ENCODE measurements around the gene TRIM66. TPM values are rescaled to one million over a fixed set of nuclear protein-coding genes. Genes with fewer than 3 reads are reported as not detected.

Gene TRIM66
- total RNA-seq, 1 donor from 2014 or later = 3.0 TPM

DNA sequence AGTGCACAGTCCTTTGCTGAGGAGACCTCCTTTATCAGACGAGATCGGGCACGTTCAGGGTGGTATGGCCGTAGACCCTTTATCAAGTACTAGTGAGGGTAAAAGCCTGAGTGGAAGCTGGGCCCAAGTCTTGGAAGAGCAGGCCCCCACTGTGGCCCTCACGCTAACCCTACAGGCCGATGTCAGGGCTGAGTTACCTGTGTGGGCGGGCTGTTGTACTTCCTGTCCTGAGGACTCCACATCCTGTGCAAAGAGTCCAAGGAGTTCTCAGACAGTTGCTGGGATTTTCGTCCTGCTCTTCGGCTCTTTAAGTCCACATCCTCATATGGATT lies 35.0 kb upstream of the TRIM66 start:
- intact Hi-C loops (cut with DNase I) = loop anchor here (5.0 kb wide), 1 partner anchor 50 kb away; no protein-coding TSS in a partner anchor
- DNase-seq (ENCODE audit: low spot score) = no peak

- intact Hi-C loops (cut with DNase I) = loop anchor here (5.0 kb wide), 1 partner anchor 52 kb away; no protein-coding TSS in a partner anchor
Measured at GRCh38 chr11:8715501-8715900, 33.0 kb upstream of the TRIM66 start.

DNA sequence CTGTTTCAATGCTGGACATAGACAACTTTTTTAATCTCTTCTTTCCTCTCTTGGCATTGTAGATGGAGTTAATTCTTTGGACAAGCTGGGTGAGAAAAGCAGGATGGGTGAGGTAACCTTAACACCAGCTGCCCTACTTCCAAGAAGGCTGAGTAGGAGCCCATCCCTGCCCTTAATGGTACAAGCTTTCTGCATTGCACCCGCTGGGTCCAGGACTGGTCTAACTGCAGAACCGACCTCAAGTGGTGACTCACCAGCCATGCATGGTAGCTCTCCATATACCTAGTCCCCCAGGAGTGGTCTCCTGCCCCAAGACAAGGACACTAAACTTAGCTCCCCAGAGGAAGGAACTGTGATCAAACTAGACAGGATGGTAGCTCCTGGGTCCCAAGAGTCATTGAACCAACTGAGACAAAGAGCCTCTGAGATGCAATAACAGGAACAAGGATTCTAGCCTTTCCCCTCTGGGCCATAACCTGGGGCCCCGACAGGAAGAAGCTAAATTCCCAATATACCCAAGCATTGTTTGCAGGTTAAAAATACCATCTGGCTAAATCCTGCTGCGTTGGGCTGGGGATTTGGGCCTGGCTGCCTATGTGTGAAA lies 32.3 kb upstream of the TRIM66 start:
- DNase-seq (ENCODE audit: low spot score) = no peak
- intact Hi-C loops (cut with DNase I) = loop anchor here (5.0 kb wide), 1 partner anchor 53 kb away; no protein-coding TSS in a partner anchor

More at GRCh38 chr11:8715501-8715900, 33.0 kb upstream of the TRIM66 start:
- no peak for DNase-seq (ENCODE audit: low spot score)

GRCh38 chr11:8713760-8714454 lies 31.4 kb upstream of the TRIM66 start:
- intact Hi-C loops (cut with DNase I) = no loop called here
- no peak for DNase-seq (ENCODE audit: low spot score)

DNA sequence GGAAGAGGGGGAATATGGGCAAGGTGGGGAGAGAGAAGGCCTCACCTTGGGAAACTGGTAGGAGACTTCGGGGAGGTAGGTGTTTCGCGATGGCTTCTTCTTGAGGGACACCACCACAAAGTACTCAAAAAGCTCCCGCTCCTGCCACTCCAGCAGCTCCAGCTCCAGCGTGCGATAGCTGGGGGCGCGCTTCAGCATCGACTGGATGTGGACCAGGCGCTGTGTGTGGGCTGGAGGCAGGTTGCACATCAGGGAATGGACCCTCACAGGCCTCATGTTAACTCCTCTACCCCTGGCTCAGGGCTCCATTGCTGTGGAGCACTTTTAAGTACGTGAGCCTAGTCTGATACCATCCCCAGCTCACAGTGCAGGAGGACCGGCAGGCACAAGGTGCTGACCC lies 30.0 kb upstream of the TRIM66 start:
- no peak for DNase-seq (ENCODE audit: low spot score)
- intact Hi-C loops (cut with DNase I) = no loop called here

GRCh38 chr11:8711895-8712442 lies 29.5 kb upstream of the TRIM66 start:
- intact Hi-C loops (cut with DNase I) = no loop called here
- no peak for DNase-seq (ENCODE audit: low spot score)

DNA sequence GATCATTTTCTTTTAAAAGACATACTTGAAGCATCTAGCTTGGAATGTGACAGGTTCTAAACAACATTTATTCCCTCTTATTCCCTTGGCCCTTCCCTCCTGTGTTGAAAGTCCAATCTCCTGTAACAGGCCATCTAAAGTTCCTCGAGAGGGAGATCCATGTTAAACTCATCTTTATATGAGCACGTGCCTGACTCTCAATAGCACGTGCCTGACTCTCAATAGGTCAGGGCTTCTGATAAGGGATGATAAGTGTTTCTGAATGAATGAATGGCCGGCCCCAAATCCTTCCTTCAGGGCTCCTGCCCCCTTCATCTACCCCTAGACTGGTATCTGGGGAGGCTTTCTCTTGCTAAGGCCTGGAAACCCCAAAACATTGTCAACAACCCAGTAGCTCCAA lies 27.3 kb upstream of the TRIM66 start:
- intact Hi-C loops (cut with DNase I) = no loop called here
- DNase-seq (ENCODE audit: low spot score) = no peak

GRCh38 chr11:8709002-8709672 lies 26.7 kb upstream of the TRIM66 start:
- intact Hi-C loops (cut with DNase I) = no loop called here
- DNase-seq (ENCODE audit: low spot score) = no peak

DNA sequence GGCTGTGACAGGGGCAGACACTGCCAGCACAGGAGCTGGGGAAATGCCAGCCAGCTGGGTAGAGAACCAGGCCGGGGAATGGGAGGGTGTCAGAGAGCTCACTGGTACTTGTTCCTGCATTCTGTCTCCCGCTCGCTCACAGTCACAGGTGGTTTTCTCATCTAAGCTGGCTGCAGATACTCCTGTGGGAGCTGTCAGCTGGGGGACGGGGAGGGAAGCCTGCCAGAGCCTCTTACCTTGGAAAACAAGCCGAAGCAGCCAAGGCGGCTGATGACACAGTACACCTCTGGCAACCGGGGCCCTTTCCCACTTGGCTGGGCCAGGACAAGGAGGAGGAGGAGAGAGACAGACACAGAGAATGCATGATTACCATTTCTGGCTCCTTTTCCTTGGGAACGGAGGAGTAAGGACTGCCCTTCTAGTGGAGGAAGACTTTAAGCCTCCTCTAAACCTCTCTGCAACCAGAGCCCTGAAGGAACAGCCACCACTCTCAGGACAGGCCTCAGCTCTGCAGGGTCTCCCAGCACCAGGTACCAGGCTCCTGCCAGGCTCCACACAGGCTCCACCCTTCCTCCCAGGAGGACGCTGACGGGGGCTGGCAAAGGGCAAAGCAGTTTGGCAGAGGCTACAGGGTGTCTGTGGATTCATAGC lies 25.2 kb upstream of the TRIM66 start:
- intact Hi-C loops (cut with DNase I) = no loop called here
- no peak for DNase-seq (ENCODE audit: low spot score)

GRCh38 chr11:8706673-8707432 lies 24.4 kb upstream of the TRIM66 start:
- DNase-seq (ENCODE audit: low spot score) = no peak
- intact Hi-C loops (cut with DNase I) = no loop called here

DNA sequence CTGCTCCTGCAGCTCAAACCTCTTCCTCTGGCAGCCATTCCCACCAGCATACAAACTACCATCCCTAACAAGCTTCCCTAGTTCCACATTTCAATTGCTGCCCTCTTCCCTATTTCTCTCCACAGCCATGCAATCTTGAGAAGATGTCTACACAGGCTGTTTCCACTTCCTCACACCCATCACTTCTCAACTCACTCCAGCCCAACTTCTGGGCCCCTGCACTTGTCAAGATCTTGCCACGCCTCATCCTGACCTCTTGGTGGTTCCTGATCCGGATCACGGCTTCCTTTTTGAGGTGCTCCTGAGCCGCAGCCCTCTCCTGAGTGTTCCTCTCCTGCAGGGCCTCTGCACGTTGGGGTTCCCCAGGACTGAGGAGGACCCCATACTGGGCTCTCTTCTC lies 22.7 kb upstream of the TRIM66 start:
- intact Hi-C loops (cut with DNase I) = no loop called here
- no peak for DNase-seq (ENCODE audit: low spot score)

GRCh38 chr11:8704136-8704535 lies 21.7 kb upstream of the TRIM66 start:
- intact Hi-C loops (cut with DNase I) = no loop called here
- no peak for DNase-seq (ENCODE audit: low spot score)

GRCh38 chr11:8702598-8702915 lies 20.1 kb upstream of the TRIM66 start:
- intact Hi-C loops (cut with DNase I) = no loop called here
- DNase-seq (ENCODE audit: low spot score) = no peak

- intact Hi-C loops (cut with DNase I) = no loop called here
- no peak for DNase-seq (ENCODE audit: low spot score)
Measured at GRCh38 chr11:8701891-8702597, 19.6 kb upstream of the TRIM66 start.

DNA sequence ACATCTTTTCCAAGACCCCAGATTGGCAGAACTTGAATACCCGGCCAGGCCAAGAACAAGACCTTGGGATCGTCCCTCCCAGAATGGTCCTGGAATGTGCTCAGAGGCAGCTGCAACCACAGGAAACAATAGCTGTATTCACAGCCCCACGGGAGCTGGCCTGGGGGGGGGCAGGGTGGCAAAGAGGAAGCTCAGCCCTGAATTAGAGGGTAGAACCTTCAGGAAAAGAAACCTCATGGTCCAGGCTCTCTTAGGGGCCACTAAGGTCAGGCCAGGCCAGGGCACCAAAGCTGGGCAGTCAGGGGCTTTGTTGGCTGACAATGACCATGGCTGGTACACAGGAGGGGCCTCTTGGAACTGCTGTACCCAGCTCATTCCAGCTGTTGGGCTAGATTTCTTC lies 17.4 kb upstream of the TRIM66 start:
- intact Hi-C loops (cut with DNase I) = no loop called here
- DNase-seq (ENCODE audit: low spot score) = peak; percentile 73

- intact Hi-C loops (cut with DNase I) = no loop called here
- peak; percentile 51 for DNase-seq (ENCODE audit: low spot score)
Measured at GRCh38 chr11:8698917-8699441, 16.5 kb upstream of the TRIM66 start.

DNA sequence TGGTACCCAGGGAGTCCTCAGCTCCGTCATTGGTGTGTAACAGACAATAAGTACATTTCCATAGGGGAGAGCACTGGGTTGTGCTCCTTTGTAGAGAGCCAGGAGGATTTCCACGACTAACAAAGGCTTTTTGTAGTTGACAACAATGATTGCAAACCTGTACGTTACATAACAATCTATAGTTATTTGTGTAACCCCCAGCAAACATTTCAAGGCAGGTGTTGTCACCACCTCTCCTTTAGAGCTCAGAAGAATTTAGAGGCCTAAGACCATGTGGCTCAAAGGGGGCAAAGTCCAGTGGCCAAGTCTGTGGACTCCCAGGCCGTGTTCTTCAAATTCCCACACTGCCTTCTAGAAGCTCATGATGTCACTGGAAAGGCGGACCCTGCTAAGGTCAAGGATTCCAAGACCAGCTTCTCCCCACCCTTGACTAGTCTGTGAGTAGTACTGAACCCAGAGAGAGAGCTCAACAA lies 15.9 kb upstream of the TRIM66 start:
- DNase-seq (ENCODE audit: low spot score) = no peak
- intact Hi-C loops (cut with DNase I) = no loop called here

GRCh38 chr11:8697054-8697453 lies 14.6 kb upstream of the TRIM66 start:
- no peak for DNase-seq (ENCODE audit: low spot score)
- intact Hi-C loops (cut with DNase I) = no loop called here

- intact Hi-C loops (cut with DNase I) = no loop called here
- no peak for DNase-seq (ENCODE audit: low spot score)
Measured at GRCh38 chr11:8694137-8694536, 11.7 kb upstream of the TRIM66 start.
